GM12864 (cell line): ENCODE measurements around the gene SERAC1.

Experiments
- DNase-seq: peaks from one replicate; pipeline ENCODE4 v3.0.0-alpha.2; 2011; ENCODE audit warnings: low read depth
- H3K4me3 ChIP-seq: 2 replicates; pipeline ENCODE4 v1.5.1; 2011; ENCODE audit warnings: mild to moderate bottlenecking, low read depth, low read length, control low read depth
- CTCF ChIP-seq: IDR thresholded peaks from 2 replicates; pipeline ENCODE4 v1.5.1; 2011; ENCODE audit warnings: low read depth, mild to moderate bottlenecking, moderate library complexity, low read length, control low read depth, inconsistent platforms; ENCODE audit errors: missing control alignments

Gene SERAC1

GRCh38 chr6:158205169-158205944 is 37.3 kb upstream of the SERAC1 start:
- DNase-seq: no peak
- no peak overlapping the region for H3K4me3 ChIP-seq
- peak; percentile 32 for TF ChIP-seq CTCF

- DNase-seq: no peak
- TF ChIP-seq CTCF: no peak
- H3K4me3 ChIP-seq: no peak overlapping the region
These were observed 30.4 kb upstream of the SERAC1 start for GRCh38 chr6:158198461-158198860.

GRCh38 chr6:158194487-158195280 is 26.6 kb upstream of the SERAC1 start:
- no peak overlapping the region for H3K4me3 ChIP-seq
- no peak for TF ChIP-seq CTCF
- no peak for DNase-seq

- TF ChIP-seq CTCF: no peak
- no peak for DNase-seq
- H3K4me3 ChIP-seq: no peak overlapping the region
These were observed 23.7 kb upstream of the SERAC1 start for GRCh38 chr6:158191761-158192160.

GRCh38 chr6:158191032-158191431 is 23.0 kb upstream of the SERAC1 start:
- TF ChIP-seq CTCF: no peak
- DNase-seq: no peak
- no peak overlapping the region for H3K4me3 ChIP-seq

- no peak for TF ChIP-seq CTCF
- no peak overlapping the region for H3K4me3 ChIP-seq
- no peak for DNase-seq
These were observed 20.5 kb upstream of the SERAC1 start for GRCh38 chr6:158188591-158188990.
